NCI-H128 (cell line): ENCODE data around the gene RBM12.

Source experiments
- DNase-seq: peaks from one replicate; lab custom pipeline; 2025; ENCODE audit not compliant: unreplicated experiment; lab: John Stamatoyannopoulos, UW

The RBM12 gene

DNA sequence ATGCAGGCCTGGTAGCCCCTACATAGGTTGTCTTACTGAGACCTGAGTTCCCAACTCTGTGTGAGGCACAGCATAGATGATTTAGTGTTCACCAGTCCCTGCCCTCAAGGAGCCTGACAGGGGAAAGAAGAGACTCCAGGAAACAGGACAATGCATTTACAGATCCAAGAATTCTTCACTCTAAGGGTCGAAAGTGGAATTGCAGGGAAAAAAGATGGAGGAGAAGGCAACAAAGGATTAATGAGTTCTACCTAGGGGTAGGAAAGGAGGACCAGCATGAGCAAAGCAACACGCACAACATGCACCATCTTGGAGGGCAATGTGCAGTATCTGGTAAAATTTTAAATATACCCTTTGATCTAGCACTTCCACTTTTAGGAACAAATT lies 43.1 kb downstream of the RBM12 start:
- DNase-seq = no peak

DNA sequence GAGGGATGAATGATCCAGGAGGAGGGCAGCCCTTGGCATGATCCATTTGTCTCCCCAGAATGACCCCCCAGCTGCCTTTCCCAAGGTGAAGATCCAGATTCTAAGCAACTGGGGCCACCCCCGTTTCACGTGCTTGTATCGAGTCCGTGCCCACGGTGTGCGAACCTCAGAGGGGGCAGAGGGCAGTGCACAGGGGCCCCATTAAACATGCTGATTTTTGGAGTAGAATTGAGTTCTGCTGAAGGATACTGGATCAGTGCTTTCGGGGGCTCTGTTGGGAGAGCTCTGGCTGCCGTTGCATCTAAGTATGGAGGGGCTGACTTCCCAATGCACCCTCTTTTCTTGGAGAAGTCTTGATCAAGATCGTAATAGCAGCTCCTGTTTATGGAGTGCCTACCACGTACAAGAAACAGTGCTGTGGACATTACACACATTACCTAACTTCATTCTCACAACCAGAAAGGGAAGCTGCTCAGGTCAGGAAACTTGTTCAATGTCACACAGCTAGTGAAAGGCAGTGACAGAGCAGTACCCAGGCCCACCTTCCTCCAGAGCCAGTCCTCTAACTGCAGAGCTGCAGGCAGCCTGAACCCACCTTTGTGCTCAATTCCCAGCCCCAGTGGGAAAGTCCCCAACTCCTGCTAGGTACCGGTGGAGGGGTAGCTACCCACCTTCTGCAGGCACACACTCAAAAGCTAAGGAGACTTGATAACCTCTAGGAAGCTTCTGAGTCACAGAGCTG lies 43.7 kb downstream of the RBM12 start:
- no peak for DNase-seq

DNA sequence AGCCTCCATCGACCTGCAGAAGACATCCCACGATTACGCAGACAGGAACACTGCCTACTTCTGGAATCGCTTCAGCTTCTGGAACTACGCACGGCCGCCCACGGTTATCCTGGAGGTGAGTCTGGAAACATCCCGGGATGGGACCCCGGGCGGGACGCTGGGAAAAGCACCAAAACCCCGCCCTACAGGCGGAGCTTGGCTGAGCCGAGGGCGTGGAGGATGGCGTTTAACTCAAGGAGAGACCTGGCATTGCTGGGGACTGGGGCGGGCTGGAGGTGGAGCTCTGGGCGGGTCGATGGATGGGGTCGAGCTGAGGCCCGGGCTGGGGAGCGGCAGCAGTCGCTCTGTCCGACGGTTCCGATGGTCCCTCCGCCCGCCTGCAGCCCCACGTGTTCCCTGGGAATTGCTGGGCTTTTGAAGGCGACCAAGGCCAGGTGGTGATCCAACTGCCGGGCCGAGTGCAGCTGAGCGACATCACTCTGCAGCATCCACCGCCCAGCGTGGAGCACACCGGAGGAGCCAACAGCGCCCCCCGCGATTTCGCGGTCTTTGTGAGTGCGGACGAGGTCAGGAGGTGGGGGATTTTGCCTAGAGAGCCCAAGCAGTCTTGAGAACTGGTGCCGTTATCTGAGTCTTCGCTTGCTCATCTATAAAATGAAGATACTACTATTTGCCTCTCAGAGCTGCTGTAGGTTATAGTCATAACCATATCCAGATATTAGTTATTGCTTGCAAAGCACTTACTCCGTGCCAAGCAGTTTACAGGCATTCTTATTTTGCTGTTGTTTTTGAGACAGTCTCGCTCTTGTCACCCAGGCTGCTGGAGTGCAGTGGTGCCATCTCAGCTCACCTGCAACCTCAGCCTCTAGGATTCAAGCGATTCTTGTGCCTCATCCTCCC lies 45.3 kb downstream of the RBM12 start:
- DNase-seq = peak; percentile 71

DNA sequence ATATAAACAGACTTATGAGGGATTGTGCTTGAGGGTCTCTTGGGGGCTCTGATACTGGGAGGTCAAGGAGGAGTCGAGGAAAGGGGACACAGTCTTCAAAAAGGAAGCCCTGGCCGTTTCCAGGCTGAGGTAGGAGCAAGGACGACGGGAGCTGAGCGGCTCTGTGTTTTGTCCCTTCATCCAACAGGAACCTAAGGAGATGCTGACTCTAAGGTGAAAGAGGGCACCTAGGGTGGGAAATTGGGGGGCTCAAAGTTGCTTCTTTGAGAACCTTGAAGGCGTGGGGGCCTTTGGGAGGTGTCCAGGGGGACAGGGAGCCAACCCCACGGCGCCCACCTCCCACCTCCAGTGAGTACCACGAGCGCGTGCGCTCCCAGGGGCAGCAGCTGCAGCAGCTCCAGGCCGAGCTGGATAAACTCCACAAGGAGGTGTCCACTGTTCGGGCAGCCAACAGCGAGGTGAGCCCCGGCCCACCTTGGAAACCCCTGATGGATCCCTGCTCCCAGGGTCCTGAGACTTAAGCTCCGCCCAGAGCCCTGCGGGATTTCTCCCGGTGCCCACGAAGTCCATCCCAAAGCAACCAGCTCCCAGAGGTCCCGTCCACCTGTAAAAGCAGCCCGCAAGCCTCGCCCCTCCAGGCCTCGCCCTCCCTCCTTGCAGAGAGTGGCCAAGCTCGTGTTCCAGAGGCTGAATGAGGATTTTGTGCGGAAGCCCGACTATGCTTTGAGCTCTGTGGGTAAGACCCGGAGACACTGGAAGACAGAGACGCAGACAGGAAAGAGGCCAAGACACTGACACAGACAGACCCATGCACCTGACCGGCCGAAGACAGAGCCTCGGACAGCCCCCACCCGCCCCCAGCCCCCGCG lies 46.2 kb downstream of the RBM12 start:
- DNase-seq = no peak

DNA sequence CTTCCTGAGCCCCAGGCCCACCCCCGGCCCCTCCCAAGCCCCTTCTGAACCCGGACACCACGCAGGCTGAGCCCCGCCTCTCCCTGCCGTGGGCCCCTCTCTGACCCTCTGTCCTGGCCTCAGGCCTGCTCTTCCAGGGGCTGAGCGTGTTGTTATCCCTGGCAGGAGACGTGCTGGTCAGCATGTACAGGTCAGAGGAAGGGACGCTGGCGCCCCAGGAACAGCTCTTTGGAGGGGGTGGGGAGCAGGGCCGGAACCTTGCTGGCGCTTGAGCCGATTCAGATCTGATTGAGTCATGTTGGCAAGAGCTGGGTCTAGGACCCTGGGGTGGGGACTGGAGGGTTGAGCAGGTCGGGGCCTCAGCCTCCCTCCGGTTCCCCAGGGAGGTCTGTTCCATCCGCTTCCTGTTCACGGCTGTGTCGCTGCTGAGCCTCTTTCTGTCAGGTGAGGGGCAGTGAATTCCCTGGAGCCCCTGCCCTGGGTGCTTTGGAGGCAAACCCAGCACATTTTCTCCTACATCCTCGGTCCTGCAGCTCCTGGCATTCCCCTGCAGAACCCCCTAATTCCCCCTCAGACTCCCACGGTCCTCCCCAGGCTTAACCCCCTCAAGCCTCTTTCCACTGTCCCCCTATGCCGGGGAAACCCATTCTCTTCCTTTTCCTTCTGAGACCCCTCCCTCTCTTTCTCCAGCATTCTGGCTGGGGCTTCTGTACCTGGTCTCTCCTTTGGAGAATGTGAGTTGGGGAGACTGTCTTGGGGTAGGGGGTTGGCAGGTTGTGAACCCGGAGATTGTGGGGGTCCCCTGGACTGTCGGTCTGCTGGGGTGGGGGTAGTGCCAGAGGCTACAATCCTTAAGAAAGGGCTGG lies 47.1 kb downstream of the RBM12 start:
- peak; percentile 53 for DNase-seq

DNA sequence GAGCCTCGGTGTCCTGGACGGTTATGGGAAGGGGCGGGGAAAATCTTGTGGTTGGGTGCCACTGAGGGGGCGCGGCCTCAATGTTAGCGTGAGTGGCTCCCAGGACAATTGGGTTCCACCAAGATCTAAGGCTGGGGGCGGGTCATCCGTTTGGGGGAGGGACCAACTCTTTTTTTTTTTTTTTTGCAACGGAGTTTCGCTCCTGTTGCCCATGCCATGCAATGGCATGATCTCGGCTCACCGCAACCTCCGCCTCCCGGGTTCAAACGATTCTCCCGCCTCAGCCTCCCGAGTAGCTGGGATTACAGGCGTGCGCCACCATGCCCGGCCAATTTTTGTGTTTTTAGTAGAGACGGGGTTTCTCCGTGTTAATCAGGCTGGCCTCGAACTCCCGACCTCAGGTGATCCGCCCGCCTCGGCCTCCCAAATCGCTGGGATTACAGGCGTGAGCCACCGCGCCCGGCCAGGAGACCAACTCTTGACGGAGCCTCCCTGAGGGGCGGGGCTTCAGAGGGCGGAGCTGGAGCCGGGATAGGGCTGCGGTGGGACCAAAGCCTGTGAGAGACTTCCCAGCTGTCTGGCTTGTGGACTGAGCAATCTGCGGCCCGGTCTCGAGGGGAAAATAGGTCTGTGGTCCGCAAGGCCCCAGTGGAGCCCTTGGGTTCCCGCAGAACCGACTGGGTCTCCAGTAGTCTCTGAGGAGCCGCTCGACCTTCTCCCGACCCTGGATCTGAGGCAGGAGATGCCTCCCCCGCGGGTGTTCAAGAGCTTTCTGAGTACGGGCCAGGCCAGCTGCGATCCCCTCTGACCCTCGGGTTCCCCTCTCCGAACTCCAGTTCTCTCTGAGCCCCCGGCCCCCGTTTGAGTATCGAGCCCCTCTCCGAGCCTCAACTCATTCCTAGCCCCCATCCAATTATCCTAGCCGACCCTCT lies 48.0 kb downstream of the RBM12 start:
- peak; percentile 48 for DNase-seq

DNA sequence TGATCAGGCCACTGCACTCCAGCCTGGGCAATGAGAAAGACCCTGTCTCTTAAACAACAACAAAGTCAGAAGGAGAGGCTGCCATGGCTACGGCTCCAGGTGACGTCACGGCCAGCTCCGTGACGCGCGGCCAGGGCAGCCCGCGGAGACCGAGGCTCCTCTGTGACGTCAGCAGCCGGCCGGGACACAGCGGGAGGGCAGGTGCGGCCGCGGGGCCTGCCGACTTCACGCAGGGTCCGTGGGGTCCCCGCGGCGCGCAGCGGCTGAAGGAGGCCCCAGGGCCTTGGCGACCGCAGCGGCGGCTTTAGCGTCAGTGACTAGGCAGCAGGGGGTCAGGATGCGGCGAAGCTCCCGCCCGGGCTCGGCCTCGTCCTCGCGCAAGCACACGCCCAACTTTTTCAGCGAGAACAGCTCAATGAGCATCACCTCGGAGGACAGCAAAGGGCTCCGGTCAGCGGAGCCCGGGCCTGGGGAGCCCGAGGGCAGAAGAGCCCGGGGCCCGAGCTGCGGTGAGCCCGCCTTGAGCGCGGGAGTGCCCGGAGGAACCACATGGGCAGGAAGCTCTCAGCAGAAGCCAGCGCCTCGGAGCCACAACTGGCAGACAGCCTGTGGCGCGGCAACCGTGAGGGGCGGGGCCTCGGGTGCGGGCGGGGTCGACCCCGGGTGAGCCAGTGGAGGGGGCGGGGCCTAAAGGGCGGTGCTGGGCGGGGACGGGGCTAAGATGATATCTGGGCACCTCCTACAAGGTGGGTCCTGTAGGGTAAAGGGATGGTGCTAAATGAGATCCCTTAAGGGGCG lies 48.8 kb downstream of the RBM12 start, which contains the start of gene SPAG4:
Gene SPAG4 (plus strand): TSS at position 163 of the 798 bp plus-strand sequence. CDS start 175 bp downstream, at position 338.
- DNase-seq = peak; percentile 96

DNA sequence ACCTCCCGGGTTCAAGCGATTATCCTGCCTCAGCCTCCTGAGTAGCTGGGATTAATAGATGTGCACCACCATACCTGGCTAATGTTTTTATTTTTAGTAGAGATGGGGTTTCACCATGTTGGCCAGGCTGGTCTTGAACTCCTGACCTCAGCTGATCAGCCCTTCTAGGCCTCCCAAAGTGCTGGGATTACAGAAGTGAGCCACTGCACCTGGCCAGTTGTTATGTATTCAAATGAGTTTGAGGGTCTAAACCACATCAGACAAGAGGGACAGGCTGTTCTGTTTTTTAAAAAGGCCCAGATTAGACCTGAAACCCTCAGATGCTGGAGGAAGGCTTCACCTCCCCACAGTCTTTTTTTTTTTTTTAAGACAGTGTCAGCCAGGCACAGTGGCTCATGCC lies 53.2 kb downstream of the RBM12 start:
- no peak for DNase-seq

DNA sequence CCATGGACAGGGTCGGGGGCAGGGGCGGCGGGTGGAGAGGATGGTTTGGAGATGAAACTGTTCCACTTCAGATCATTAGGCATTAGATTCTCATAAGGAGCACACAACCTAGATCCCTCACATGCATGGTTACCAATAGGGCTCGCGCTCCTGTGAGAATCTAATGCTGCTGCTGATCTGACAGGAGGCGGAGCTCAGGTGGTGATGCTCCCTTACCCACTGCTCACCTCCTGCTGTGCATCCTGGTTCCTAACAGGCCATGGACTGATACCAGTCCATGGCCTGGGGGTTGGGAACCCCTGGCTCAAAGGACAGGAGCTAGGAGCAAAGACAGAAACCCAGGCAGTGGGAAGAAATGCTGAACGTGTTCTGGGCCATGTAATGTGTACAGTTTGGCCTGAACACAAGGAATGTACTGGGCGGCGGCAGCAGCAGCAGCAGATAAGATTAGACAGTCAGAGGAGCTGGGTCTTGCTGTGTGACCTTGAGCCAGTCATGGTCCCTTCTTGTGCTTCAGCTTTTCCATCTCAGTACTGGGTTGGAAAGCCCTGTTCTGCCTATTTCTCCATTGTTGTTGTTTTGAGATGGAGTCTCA lies 53.8 kb downstream of the RBM12 start:
- DNase-seq = no peak

DNA sequence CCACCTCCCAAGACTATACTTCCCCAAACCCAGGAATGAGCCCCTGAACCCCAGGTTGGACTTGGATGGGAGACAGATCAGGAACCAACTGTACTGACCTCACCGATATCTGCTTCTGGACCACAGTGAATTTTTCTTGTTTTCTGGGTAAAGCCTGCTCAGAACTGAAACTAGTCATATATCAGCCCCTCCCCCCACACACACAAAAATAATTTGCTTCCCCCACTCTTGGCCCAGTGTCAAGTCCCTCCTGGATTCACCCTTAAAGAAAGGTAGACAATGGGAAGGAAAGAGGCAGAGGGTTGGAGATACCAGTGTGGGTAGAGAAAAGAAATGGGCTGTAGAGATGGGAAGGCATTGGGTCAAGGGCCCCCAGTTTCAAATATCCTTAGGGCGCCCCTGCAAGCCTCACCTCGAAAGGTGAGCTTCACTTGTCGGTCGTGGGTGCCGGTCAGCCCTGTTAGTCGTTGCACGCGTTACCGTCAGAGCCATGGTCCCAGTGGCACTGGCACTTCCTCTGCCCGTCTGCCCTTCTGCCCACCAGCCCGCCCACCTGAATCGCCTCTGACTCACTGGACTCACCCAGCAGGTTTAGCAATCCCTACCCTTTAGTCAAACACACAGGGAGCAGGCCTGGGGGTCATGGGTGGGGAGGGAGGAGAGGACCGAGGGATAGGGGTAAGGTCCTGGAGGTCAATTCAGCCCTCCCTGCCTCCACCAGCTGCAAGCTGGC lies 57.5 kb downstream of the RBM12 start:
- DNase-seq = no peak

DNA sequence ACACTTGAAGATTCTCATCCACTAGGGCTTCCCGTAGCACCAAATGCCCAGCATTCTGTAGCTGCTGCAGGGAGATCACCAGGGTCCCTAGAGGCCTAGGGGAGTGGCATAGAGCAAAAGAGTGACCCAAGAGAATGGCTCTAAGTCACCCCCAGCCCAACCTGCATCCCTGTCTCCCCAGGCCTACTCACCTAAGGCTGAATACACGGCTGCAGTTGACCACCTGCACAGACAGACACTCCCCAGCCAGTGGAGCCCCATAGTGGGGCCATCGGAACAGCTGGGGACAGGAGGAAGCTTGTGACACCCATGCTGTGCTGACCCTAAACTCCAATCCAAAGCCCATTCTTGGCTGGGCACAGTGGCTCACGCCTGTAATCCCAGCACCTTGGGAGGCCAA lies 58.6 kb downstream of the RBM12 start:
- no peak for DNase-seq

DNA sequence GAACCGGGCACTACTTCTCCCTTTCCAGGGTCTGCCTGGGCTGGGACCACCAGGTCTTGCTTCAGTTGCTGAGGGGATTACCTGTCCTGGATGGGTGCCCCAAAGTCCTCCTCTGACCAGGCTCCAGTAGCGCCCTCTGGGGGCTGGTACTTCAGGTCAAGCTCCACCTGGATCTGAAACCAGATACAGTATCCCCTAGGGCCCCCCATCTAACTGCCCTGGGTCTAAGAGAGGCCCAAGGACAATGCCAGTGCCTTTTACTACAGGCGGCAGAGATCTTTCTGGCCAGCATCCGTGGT lies 60.3 kb downstream of the RBM12 start:
- DNase-seq = no peak

DNA sequence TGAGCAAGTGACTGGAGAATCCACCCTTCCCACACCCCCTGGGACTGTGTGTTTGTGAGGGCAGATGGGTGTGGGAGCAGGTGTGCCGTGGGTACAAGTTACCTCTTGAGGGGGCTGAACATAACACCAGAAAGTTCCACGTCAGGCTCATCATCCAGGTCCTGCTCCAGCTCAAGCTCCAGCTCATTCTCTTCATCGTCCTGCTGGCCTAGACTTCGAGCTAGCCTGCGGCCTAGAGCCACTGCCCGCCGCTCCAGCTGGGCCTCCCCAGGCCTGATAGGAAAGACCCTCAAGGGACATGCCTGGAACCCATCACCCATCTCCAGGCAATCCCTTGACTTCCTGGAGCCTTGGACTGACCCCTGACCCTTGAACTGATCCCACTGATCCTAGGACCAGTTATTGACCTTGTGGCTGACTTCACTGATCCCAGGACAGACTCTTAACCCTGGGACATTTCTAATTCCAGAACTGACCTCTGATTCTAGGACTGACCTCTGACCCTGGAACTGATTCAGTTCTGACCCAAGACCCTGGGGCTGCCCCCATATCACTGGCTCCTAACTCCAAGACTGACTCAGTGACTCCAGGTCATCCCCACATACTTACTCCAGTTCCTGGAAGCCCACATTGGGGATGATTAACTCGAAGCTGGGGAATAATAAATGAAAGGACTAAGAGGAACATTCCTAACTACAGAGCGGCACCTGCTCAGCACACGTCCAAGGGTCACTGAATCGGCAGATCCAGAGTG lies 60.8 kb downstream of the RBM12 start:
- no peak for DNase-seq

DNA sequence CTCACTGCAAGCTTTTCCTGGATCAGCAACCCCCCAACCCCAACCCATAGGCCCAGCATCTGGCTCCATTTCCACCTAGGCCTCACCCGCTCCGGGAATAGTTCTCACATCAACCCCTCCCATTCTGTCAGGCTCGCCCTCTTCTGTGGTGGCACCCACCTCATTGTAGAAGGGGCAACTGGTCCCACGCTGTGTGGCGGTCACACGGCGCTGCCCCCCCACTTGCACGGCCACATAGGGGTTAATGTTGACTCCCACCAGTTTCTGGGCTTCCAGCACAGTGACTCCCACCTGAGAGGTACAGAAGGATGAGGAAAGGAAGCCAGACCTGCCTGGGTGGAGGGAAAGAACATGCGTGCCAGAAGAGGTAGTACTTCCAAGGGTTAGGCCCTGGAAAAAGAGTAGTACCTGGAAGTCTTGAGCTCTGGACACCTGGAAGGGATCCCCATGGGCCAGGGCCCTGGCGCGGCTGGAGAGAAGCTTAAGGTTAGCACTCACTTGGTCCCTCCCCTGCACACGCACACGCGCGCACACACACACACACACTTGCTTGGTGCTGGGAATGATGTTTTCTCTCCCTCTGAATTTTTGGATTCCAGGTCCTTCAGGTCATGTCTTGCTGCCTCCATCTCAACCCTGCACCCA lies 61.7 kb downstream of the RBM12 start:
- no peak for DNase-seq

DNA sequence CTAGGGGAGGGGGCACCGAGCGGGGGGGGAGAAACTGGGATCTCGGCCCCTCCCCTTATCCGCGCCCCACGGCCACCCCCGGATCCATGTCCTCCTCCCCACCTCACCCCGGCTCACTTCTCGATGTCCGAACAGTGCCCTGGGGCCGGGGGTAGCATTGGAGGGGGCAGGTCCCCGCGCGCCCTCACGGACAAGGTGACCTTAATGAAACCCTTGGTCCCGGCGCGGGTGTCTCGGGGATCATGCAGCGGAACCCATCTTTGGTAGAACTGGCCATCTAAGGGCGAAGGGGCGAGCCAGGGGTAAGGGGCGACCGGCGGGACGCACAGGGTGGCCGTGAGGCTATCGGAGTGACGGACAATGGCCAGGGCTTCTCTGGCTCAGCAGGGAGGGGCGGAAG lies 62.7 kb downstream of the RBM12 start:
- no peak for DNase-seq
